PC-9 (cell line): ENCODE data around the gene ARFGEF3. TPM values are rescaled to one million over a fixed set of nuclear protein-coding genes. Genes with fewer than 3 reads are reported as not detected.

Experiments
- BruUV-seq: library from RNA; stranded (reverse); fragments of 400-500 nt; replicated peaks from 2 replicates; lab custom pipeline; 2021; lab: Mats Ljungman, UMichigan
- CTCF ChIA-PET: fragments of 300-600 bp; sonication (Branson Sonifier 250); formaldehyde crosslinking; loops from one replicate; lab custom pipeline; 2022; ENCODE audit warnings: antibody characterized with exemption; lab: Charles Lee
- POLR2A ChIA-PET: fragments of 300-600 bp; sonication (Branson Sonifier 250); formaldehyde crosslinking; loops from one replicate; lab custom pipeline; 2022; ENCODE audit warnings: antibody characterized with exemption; ENCODE audit not compliant: unreplicated experiment; lab: Charles Lee
- DNase-seq, 2 experiments: peaks; one replicate each; pipeline versions ENCODE4 v3.0.0 to v3.0.0-alpha.2; 2015 to 2022; ENCODE audit warnings: mixed read lengths in 1 of 2
- H2AFZ ChIP-seq: fragments of 200-600 bp; sonication (generic); 2 replicates; pipeline ENCODE4 v1.8.1; 2017; ENCODE audit warnings: antibody characterized with exemption
- H3F3A ChIP-seq: fragments of 200-600 bp; sonication (generic); 2 replicates; pipeline ENCODE4 v1.8.1; 2017; ENCODE audit warnings: antibody characterized with exemption, mild to moderate bottlenecking, low read depth; ENCODE audit not compliant: insufficient read depth
- H3K27ac ChIP-seq: fragments of 200-600 bp; sonication (generic); 2 replicates; pipeline ENCODE4 v1.6.1; 2016; ENCODE audit warnings: mixed run types
- H3K27me3 ChIP-seq: fragments of 200-600 bp; sonication (generic); 2 replicates; pipeline ENCODE4 v1.6.1; 2016; ENCODE audit warnings: low read depth, mixed run types; ENCODE audit not compliant: insufficient read depth
- H3K36me3 ChIP-seq: fragments of 200-600 bp; sonication (generic); 2 replicates; pipeline ENCODE4 v1.6.1; 2016; ENCODE audit warnings: low read depth, mixed run types
- H3K4me1 ChIP-seq: fragments of 200-600 bp; sonication (generic); replicated peaks from 2 replicates; pipeline ENCODE4 v1.6.1; 2016; ENCODE audit warnings: mixed run types; ENCODE audit not compliant: insufficient read depth
- H3K4me2 ChIP-seq: fragments of 200-600 bp; sonication (generic); 2 replicates; pipeline ENCODE4 v1.6.1; 2017; ENCODE audit warnings: mixed run types
- H3K4me3 ChIP-seq: fragments of 200-600 bp; sonication (generic); 2 replicates; pipeline ENCODE4 v1.6.1; 2016; ENCODE audit warnings: mixed run types
- H3K79me2 ChIP-seq: fragments of 200-600 bp; sonication (generic); 2 replicates; pipeline ENCODE4 v1.6.1; 2017; ENCODE audit warnings: low read depth, mixed run types
- H3K9me2 ChIP-seq: fragments of 200-600 bp; sonication (generic); 2 replicates; pipeline ENCODE4 v1.8.1; 2017; ENCODE audit warnings: mild to moderate bottlenecking; ENCODE audit not compliant: insufficient read depth
- H3K9me3 ChIP-seq: fragments of 200-600 bp; sonication (generic); 2 replicates; pipeline ENCODE4 v1.8.1; 2016; ENCODE audit warnings: low read depth; ENCODE audit not compliant: insufficient read depth
- H4K20me1 ChIP-seq: fragments of 200-600 bp; sonication (generic); 2 replicates; pipeline ENCODE4 v1.8.1; 2017; ENCODE audit not compliant: insufficient read depth
- EZH2 ChIP-seq: fragments of 200-600 bp; sonication (generic); IDR thresholded peaks from 2 replicates; pipeline ENCODE4 v1.8.0; 2017; ENCODE audit warnings: antibody characterized with exemption, low read depth
- intact Hi-C: fragments of 100-400 bp; cut with micrococcal nuclease; formaldehyde crosslinking; loops from one replicate; pipeline ENCODE4 v1.10.0; 2022; ENCODE audit not compliant: unreplicated experiment
- total RNA-seq: library from RNA; stranded (reverse); gene quantifications from 2 replicates; pipeline ENCODE4 v1.2.3, GENCODE V29; 2021
- TF ChIP-seq, protein P1 (sequence below): fragments of 200-600 bp; sonication (generic); conservative IDR thresholded peaks from 2 replicates; pipeline ENCODE4 v1.6.1; 2017; ENCODE audit warnings: mixed run types, antibody characterized with exemption, mild to moderate bottlenecking, moderate library complexity

The ARFGEF3 gene
- total RNA-seq, 1 experiment from 2014 or later: 9.9 TPM

DNA sequence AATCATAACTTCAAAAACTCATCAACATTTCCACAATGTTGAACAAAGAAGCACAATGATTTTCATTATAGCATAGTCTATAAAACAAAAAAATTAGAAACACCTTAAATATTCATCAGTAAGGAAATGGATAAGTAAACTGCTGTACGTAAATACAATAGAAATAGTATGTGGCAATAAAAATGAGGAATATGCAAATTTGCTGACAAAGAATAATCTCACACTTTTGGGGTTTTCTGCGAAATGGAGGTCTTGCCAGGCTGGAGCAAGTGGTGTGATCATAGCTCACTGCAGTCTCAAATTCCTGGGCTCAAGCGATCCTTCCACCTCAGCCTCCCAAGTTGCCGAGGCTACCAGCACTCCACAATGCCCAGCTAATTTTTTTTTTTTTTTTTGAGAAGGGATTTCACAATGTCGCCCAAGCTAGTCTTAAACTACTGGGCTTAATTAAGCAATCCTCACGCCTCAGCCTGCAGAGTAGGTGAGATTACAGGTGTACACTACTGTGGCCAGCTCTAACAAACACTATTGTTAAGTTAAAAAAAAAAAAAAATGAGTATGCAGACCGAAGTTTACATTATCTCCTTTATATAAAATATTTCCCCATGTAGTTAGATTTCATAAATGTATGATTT lies 157.1 kb downstream of the ARFGEF3 start:
- no peaks in the 10 kb centered on the region for H3K27me3 ChIP-seq
- no peaks in the 10 kb centered on the region for H3K9me2 ChIP-seq
- no peak overlapping the region for H3K4me2 ChIP-seq
- no peak overlapping the region for H3K4me3 ChIP-seq
- ChIA-PET POLR2A (no interaction called here), CTCF (no interaction called here)
- TF ChIP-seq, protein P1, sequence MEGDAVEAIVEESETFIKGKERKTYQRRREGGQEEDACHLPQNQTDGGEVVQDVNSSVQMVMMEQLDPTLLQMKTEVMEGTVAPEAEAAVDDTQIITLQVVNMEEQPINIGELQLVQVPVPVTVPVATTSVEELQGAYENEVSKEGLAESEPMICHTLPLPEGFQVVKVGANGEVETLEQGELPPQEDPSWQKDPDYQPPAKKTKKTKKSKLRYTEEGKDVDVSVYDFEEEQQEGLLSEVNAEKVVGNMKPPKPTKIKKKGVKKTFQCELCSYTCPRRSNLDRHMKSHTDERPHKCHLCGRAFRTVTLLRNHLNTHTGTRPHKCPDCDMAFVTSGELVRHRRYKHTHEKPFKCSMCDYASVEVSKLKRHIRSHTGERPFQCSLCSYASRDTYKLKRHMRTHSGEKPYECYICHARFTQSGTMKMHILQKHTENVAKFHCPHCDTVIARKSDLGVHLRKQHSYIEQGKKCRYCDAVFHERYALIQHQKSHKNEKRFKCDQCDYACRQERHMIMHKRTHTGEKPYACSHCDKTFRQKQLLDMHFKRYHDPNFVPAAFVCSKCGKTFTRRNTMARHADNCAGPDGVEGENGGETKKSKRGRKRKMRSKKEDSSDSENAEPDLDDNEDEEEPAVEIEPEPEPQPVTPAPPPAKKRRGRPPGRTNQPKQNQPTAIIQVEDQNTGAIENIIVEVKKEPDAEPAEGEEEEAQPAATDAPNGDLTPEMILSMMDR: no peak
- TF ChIP-seq EZH2: no peak
- no peak overlapping the region for H3K27ac ChIP-seq
- H3K36me3 ChIP-seq: peaks cover 46% of the 10 kb centered on the region
- H3K4me1 ChIP-seq: no peaks in the 10 kb centered on the region
- H3K79me2 ChIP-seq: no peaks in the 10 kb centered on the region
- H3F3A ChIP-seq: no peaks in the 10 kb centered on the region
- no peaks in the 10 kb centered on the region for H3K9me3 ChIP-seq
- no peaks in the 10 kb centered on the region for H4K20me1 ChIP-seq
- no peak for DNase-seq
- no peak overlapping the region for H2AFZ ChIP-seq
- intact Hi-C loops: no loop called here
- no TSS peak for BruUV-seq

- Histone ChIP-seq H3K27me3 (no peaks in the 10 kb centered on the region), H2AFZ (no peak overlapping the region), H3K79me2 (no peaks in the 10 kb centered on the region), H3K36me3 (peaks cover 55% of the 10 kb centered on the region), H3K9me2 (no peaks in the 10 kb centered on the region), H3K27ac (no peak overlapping the region), H3F3A (no peaks in the 10 kb centered on the region), H3K9me3 (no peaks in the 10 kb centered on the region), H3K4me1 (no peaks in the 10 kb centered on the region), H3K4me3 (no peak overlapping the region), H3K4me2 (no peak overlapping the region), H4K20me1 (no peaks in the 10 kb centered on the region)
- BruUV-seq: no TSS peak
- TF ChIP-seq, protein P1: no peak
- no peak for TF ChIP-seq EZH2
- intact Hi-C loops: no loop called here
- DNase-seq: no peak
- ChIA-PET CTCF (no interaction called here), POLR2A (no interaction called here)
Measured at GRCh38 chr6:138321934-138322333, 160.2 kb downstream of the ARFGEF3 start.

GRCh38 chr6:138323821-138324220 lies 162.1 kb downstream of the ARFGEF3 start:
- BruUV-seq: no TSS peak
- H3K27me3 ChIP-seq: no peaks in the 10 kb centered on the region
- no peak overlapping the region for H3K4me2 ChIP-seq
- H3K4me1 ChIP-seq: no peaks in the 10 kb centered on the region
- H3K9me2 ChIP-seq: no peaks in the 10 kb centered on the region
- no peaks in the 10 kb centered on the region for H4K20me1 ChIP-seq
- no peak for DNase-seq
- TF ChIP-seq, protein P1: no peak
- no peak for TF ChIP-seq EZH2
- H2AFZ ChIP-seq: no peak overlapping the region
- H3K4me3 ChIP-seq: no peak overlapping the region
- intact Hi-C loops: no loop called here
- CTCF ChIA-PET: no interaction called here
- H3F3A ChIP-seq: no peaks in the 10 kb centered on the region
- H3K9me3 ChIP-seq: no peaks in the 10 kb centered on the region
- no peaks in the 10 kb centered on the region for H3K79me2 ChIP-seq
- POLR2A ChIA-PET: no interaction called here
- H3K27ac ChIP-seq: no peak overlapping the region
- peaks cover 61% of the 10 kb centered on the region for H3K36me3 ChIP-seq
